Astrocyte (in vitro differentiated cells and primary cell): ENCODE data around the gene CBARP. TPM values are rescaled to one million over a fixed set of nuclear protein-coding genes. Genes with fewer than 3 reads are reported as not detected.
A peak's percentile ranks its signal among the peaks of the same experiment; 100 is the strongest.

Experiments used
- DNase-seq: peaks from one replicate; pipeline ENCODE4 v3.0.0-alpha.2; 2010; ENCODE audit warnings: low read depth
- FAIRE-seq: peaks from 2 replicates; lab custom pipeline; 2011; peaks lifted over from hg19 to GRCh38; lab: Jason Lieb, UNC
- H2AFZ ChIP-seq: 2 replicates; pipeline ENCODE4 v1.6.0; 2012; ENCODE audit warnings: low read depth, low read length, inconsistent platforms
- H3K27ac ChIP-seq: 2 replicates; pipeline ENCODE4 v1.5.1; 2011; ENCODE audit warnings: low read depth, low read length, inconsistent platforms
- H3K27me3 ChIP-seq: 2 replicates; pipeline ENCODE4 v1.6.0; 2011; ENCODE audit warnings: low read length, inconsistent platforms; ENCODE audit not compliant: insufficient read depth
- H3K36me3 ChIP-seq: 2 replicates; pipeline ENCODE4 v1.5.1; 2011; ENCODE audit warnings: low read length, inconsistent platforms; ENCODE audit not compliant: insufficient read depth
- H3K4me1 ChIP-seq: 2 replicates; pipeline ENCODE4 v1.5.1; 2011; ENCODE audit warnings: low read length, inconsistent platforms; ENCODE audit not compliant: insufficient read depth
- H3K4me2 ChIP-seq: 2 replicates; pipeline ENCODE4 v1.6.0; 2012; ENCODE audit warnings: low read length, inconsistent platforms
- H3K4me3 ChIP-seq: 2 replicates; pipeline ENCODE4 v1.5.1; 2011; ENCODE audit warnings: low read depth, mild to moderate bottlenecking, low read length, inconsistent platforms; ENCODE audit not compliant: insufficient read depth
- H3K79me2 ChIP-seq: 2 replicates; pipeline ENCODE4 v1.6.0; 2012; ENCODE audit warnings: mild to moderate bottlenecking, low read length, inconsistent platforms; ENCODE audit not compliant: insufficient read depth
- H3K9ac ChIP-seq: 2 replicates; pipeline ENCODE4 v1.6.0; 2012; ENCODE audit warnings: mild to moderate bottlenecking, low read length, inconsistent platforms
- H3K9me3 ChIP-seq: 2 replicates; pipeline ENCODE4 v1.5.1; 2012; ENCODE audit warnings: low read depth, mild to moderate bottlenecking, low read length, inconsistent platforms; ENCODE audit not compliant: insufficient read depth
- H4K20me1 ChIP-seq: 2 replicates; pipeline ENCODE4 v1.6.0; 2012; ENCODE audit warnings: low read length, inconsistent platforms; ENCODE audit not compliant: insufficient read depth
- H3K27ac Mint-ChIP-seq: one replicate; pipeline ENCODE4 v1.8.0; 2021; ENCODE audit warnings: mild to moderate bottlenecking, mixed read lengths; ENCODE audit not compliant: unreplicated experiment
- H3K27me3 Mint-ChIP-seq: one replicate; pipeline ENCODE4 v1.8.0; 2021; ENCODE audit warnings: low read depth, mixed read lengths; ENCODE audit not compliant: unreplicated experiment
- H3K36me3 Mint-ChIP-seq: one replicate; pipeline ENCODE4 v1.8.0; 2021; ENCODE audit warnings: low read depth, mixed read lengths; ENCODE audit not compliant: unreplicated experiment
- H3K4me1 Mint-ChIP-seq: one replicate; pipeline ENCODE4 v1.8.0; 2021; ENCODE audit warnings: low read depth, mixed read lengths; ENCODE audit not compliant: unreplicated experiment
- H3K4me3 Mint-ChIP-seq: one replicate; pipeline ENCODE4 v1.8.0; 2021; ENCODE audit warnings: mild to moderate bottlenecking, moderate library complexity, mixed read lengths; ENCODE audit not compliant: unreplicated experiment
- H3K9me3 Mint-ChIP-seq: one replicate; pipeline ENCODE4 v1.8.0; 2021; ENCODE audit warnings: mild to moderate bottlenecking, mixed read lengths; ENCODE audit not compliant: unreplicated experiment
- EZH2 ChIP-seq: IDR thresholded peaks from 2 replicates; pipeline ENCODE4 v1.6.1; 2012; ENCODE audit warnings: mild to moderate bottlenecking, low read length, inconsistent platforms; ENCODE audit not compliant: insufficient read depth
- total RNA-seq: library from RNA; stranded (reverse); gene quantifications from 2 replicates; pipeline ENCODE4 v1.2.1, GENCODE V29; 2021
- TF ChIP-seq, protein P1 (sequence below): IDR thresholded peaks from 2 replicates; pipeline ENCODE4 v1.5.1; 2011; ENCODE audit warnings: low read depth, mild to moderate bottlenecking, inconsistent platforms, low read length, moderate library complexity; ENCODE audit not compliant: insufficient read depth

Gene CBARP
- total RNA-seq, 1 donor from 2014 or later = 19.8 TPM

DNA sequence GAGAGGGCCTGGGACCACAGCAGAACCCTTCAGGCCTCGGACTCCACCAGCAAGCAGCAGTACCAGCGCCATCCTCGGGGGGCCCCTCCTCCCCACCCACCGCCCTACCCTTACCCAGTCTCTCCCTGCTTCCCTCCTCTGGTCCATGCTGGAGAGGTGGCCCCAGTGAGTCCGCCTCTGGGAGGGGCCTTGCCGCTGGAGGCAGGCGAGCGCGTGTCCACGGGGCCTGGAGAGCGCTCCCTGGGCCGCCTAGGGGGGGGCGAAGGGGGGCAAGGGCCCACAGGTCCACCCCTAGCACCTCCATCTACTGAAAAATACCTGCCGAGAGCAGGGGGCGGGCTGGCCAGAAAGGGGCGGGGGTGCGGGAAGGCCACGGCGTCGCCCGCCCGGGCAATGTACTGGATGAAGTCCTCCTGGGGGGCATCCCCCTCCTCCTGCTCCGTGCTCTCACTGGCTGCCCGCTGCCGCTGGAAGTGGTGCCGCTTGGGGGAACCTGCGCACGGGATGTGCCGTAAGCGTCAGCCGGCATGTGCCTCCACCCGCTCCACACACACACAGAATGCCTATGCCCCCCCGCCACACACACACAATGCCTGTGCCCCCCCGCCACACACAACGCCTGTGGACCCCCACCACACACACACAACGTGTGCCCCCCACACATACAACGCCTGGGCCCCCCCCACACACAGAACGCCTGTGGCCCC, 6.9 kb downstream of the CBARP start:
- peaks cover 3% of the 10 kb centered on the region for H3K36me3 ChIP-seq

DNA sequence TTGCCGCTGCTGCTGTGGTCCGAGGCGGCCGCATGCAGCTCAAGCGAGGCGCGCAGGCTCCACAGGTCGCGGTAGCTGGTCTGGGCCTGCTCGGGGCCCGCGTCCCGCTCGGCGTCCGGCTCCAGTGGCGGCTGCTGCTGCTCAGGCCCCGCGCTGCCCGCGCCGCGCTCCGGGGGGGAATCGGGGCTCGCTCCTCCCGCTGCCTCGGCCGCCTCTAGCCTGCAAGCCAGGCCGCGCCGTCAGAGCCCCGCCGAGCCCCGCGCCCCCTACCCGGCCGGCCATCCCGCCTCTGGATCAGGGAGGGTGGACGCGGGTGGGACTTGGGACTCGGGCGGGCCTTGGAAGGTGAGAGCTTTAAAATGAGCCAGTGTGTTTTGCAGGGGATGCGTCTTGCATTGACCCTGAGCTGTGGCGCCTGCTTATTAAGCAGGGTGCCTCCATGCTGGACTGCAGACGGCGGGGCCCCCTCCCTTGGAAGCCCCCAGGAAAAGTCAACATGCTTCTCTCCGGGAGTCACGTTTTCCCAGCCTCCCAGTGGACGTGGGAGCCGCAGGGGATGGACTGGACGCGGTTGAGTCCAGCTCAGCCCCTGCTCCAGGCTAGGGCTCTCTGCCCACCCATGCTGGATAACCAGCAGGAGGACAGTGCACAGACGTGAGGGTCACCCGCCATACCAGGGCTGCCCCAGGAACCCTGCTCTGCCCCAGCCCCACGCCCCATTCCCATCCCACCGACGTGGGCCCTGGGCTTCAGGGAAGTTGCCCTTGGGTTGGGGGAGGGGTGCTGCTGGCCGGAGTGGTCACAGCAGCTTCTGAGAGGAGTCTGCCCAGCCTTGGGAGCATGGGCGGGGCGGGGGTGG, 7.7 kb downstream of the CBARP start:
- no peak for TF ChIP-seq EZH2
- TF ChIP-seq, protein P1, sequence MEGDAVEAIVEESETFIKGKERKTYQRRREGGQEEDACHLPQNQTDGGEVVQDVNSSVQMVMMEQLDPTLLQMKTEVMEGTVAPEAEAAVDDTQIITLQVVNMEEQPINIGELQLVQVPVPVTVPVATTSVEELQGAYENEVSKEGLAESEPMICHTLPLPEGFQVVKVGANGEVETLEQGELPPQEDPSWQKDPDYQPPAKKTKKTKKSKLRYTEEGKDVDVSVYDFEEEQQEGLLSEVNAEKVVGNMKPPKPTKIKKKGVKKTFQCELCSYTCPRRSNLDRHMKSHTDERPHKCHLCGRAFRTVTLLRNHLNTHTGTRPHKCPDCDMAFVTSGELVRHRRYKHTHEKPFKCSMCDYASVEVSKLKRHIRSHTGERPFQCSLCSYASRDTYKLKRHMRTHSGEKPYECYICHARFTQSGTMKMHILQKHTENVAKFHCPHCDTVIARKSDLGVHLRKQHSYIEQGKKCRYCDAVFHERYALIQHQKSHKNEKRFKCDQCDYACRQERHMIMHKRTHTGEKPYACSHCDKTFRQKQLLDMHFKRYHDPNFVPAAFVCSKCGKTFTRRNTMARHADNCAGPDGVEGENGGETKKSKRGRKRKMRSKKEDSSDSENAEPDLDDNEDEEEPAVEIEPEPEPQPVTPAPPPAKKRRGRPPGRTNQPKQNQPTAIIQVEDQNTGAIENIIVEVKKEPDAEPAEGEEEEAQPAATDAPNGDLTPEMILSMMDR = no peak
- peaks cover 7% of the 10 kb centered on the region for H3K36me3 Mint-ChIP-seq
- no peak overlapping the region for H2AFZ ChIP-seq
- DNase-seq (no peak), FAIRE-seq (no peak)
- peaks cover 6% of the 10 kb centered on the region for H3K79me2 ChIP-seq
- no peaks in the 10 kb centered on the region for H3K9me3 Mint-ChIP-seq
- no peak overlapping the region for H3K4me3 ChIP-seq
- no peak overlapping the region for H3K4me3 Mint-ChIP-seq
- no peaks in the 10 kb centered on the region for H3K9me3 ChIP-seq
- no peaks in the 10 kb centered on the region for H3K27me3 Mint-ChIP-seq
- H3K4me1 ChIP-seq = peaks cover 12% of the 10 kb centered on the region
- H3K27ac Mint-ChIP-seq = no peak overlapping the region
- no peak overlapping the region for H3K9ac ChIP-seq
- H4K20me1 ChIP-seq = peaks cover 37% of the 10 kb centered on the region
- H3K36me3 ChIP-seq = peaks cover 3% of the 10 kb centered on the region
- no peak overlapping the region for H3K27ac ChIP-seq
- H3K4me2 ChIP-seq = no peak overlapping the region
- peaks cover 11% of the 10 kb centered on the region for H3K4me1 Mint-ChIP-seq
- no peaks in the 10 kb centered on the region for H3K27me3 ChIP-seq

More for the DNA sequence above, 6.9 kb downstream of the CBARP start:
- no peak overlapping the region for H3K4me3 Mint-ChIP-seq
- peak overlapping the region; percentile 78 for H3K27ac Mint-ChIP-seq
- peaks cover 39% of the 10 kb centered on the region for H4K20me1 ChIP-seq
- H3K9ac ChIP-seq = no peak overlapping the region
- H3K27me3 Mint-ChIP-seq = no peaks in the 10 kb centered on the region
- no peaks in the 10 kb centered on the region for H3K9me3 Mint-ChIP-seq
- peaks cover 11% of the 10 kb centered on the region for H3K4me1 Mint-ChIP-seq
- H3K27ac ChIP-seq = no peak overlapping the region
- peaks cover 13% of the 10 kb centered on the region for H3K79me2 ChIP-seq
- peaks cover 7% of the 10 kb centered on the region for H3K36me3 Mint-ChIP-seq
- peaks cover 17% of the 10 kb centered on the region for H3K4me1 ChIP-seq
- no peak overlapping the region for H3K4me2 ChIP-seq
- H3K9me3 ChIP-seq = no peaks in the 10 kb centered on the region
- no peak for FAIRE-seq
- no peaks in the 10 kb centered on the region for H3K27me3 ChIP-seq
- no peak overlapping the region for H2AFZ ChIP-seq
- no peak for TF ChIP-seq EZH2
- TF ChIP-seq, protein P1 = no peak
- DNase-seq = no peak
- no peak overlapping the region for H3K4me3 ChIP-seq
